Nephron progenitor cell (in vitro differentiated cells): ENCODE results near the gene DHX15.

Experiments
- DNase-seq: peaks from one replicate; pipeline ENCODE4 v3.0.0; 2021
- H3K27ac Mint-ChIP-seq: 2 replicates; pipeline ENCODE4 v1.8.0; 2021; ENCODE audit warnings: mild to moderate bottlenecking, moderate library complexity, mixed read lengths
- H3K27me3 Mint-ChIP-seq: 2 replicates; pipeline ENCODE4 v1.8.0; 2021; ENCODE audit warnings: mild to moderate bottlenecking, low read depth, mixed read lengths; ENCODE audit not compliant: poor library complexity
- H3K36me3 Mint-ChIP-seq: 2 replicates; pipeline ENCODE4 v1.8.0; 2021; ENCODE audit warnings: low read depth, mixed read lengths
- H3K4me1 Mint-ChIP-seq: 2 replicates; pipeline ENCODE4 v1.8.0; 2021; ENCODE audit warnings: mixed read lengths
- H3K4me3 Mint-ChIP-seq: 2 replicates; pipeline ENCODE4 v1.8.0; 2021; ENCODE audit warnings: mild to moderate bottlenecking, moderate library complexity, mixed read lengths
- H3K9me3 Mint-ChIP-seq: 2 replicates; pipeline ENCODE4 v1.8.0; 2021; ENCODE audit warnings: mild to moderate bottlenecking, moderate library complexity, mixed read lengths
- TF ChIP-seq, protein P1 (sequence below): fragments of 200-600 bp; sonication (generic); IDR thresholded peaks from 2 replicates; pipeline ENCODE4 v1.5.0; 2021; ENCODE audit warnings: antibody characterized with exemption

Gene DHX15

DNA sequence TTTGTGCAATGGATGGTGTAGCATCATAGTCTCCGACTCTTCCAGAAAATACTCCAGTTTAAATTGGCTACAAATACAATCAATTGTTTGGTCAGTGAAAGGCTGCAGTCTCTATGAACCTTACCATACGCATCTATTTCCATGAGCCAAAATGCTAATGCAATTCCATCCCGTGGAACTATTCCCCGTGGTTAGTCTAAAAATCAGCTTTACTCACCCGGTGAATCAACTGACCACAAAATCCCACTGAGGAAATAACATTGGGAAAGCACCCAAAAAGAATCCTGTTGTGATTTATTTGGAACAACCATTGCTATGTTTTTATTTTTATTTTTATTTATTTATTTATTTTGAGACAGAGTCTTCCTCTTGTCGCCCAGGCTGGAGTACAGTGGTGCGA lies 87.1 kb downstream of the DHX15 start:
- no peaks in the 10 kb centered on the region for H3K36me3 Mint-ChIP-seq
- peaks cover 4% of the 10 kb centered on the region for H3K9me3 Mint-ChIP-seq
- peaks cover 37% of the 10 kb centered on the region for H3K27me3 Mint-ChIP-seq
- no peak for DNase-seq
- H3K4me3 Mint-ChIP-seq: no peak overlapping the region
- no peak overlapping the region for H3K27ac Mint-ChIP-seq
- no peaks in the 10 kb centered on the region for H3K4me1 Mint-ChIP-seq
- TF ChIP-seq, protein P1, sequence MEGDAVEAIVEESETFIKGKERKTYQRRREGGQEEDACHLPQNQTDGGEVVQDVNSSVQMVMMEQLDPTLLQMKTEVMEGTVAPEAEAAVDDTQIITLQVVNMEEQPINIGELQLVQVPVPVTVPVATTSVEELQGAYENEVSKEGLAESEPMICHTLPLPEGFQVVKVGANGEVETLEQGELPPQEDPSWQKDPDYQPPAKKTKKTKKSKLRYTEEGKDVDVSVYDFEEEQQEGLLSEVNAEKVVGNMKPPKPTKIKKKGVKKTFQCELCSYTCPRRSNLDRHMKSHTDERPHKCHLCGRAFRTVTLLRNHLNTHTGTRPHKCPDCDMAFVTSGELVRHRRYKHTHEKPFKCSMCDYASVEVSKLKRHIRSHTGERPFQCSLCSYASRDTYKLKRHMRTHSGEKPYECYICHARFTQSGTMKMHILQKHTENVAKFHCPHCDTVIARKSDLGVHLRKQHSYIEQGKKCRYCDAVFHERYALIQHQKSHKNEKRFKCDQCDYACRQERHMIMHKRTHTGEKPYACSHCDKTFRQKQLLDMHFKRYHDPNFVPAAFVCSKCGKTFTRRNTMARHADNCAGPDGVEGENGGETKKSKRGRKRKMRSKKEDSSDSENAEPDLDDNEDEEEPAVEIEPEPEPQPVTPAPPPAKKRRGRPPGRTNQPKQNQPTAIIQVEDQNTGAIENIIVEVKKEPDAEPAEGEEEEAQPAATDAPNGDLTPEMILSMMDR: no peak

DNA sequence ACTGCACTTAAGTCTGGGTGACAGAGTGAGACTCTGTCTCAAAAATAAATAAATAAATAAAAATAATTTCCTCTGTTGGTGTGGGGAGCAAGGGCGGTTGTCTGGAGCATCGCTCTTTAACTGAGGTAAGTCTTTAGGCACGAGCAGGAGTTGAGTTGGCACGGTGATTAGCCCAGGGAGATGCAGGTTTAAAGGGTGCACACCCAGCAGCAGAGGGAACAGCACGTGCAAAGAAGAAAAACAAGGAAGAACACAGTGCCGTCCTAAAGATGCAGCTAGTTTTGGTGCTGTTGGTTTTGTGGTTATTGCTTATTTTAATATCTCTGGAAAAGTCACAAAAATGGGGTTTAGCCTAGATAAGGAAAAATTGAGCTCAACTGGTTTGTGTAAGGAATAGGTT lies 87.8 kb downstream of the DHX15 start:
- DNase-seq: no peak
- Mint-ChIP-seq H3K9me3 (peaks cover 4% of the 10 kb centered on the region), H3K36me3 (no peaks in the 10 kb centered on the region), H3K27ac (no peak overlapping the region), H3K27me3 (peaks cover 32% of the 10 kb centered on the region), H3K4me1 (no peaks in the 10 kb centered on the region), H3K4me3 (no peak overlapping the region)
- TF ChIP-seq, protein P1: no peak

DNA sequence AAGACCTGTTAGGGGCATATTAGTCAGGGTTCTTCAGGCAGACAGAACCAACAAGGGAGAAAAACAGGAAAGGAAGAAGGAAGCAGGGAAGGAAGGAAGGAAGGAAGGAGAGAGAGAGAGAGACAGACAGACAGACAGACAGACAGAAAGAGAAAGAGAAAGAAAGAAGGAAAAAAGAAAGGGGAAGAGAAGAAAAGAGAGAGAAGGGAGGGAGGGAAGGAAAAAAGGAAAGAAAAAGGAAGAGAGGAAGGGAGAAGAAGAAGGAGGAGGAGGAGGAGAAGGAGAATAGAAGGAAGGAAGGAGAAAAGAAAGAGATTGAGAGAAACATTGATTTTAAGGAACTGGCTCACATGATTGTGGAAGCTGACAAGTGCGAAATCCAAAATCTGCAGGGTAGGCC lies 89.0 kb downstream of the DHX15 start:
- Mint-ChIP-seq H3K27ac (no peak overlapping the region), H3K4me1 (no peaks in the 10 kb centered on the region), H3K9me3 (peaks cover 4% of the 10 kb centered on the region), H3K36me3 (no peaks in the 10 kb centered on the region), H3K27me3 (peaks cover 24% of the 10 kb centered on the region), H3K4me3 (no peak overlapping the region)
- TF ChIP-seq, protein P1: no peak
- no peak for DNase-seq

DNA sequence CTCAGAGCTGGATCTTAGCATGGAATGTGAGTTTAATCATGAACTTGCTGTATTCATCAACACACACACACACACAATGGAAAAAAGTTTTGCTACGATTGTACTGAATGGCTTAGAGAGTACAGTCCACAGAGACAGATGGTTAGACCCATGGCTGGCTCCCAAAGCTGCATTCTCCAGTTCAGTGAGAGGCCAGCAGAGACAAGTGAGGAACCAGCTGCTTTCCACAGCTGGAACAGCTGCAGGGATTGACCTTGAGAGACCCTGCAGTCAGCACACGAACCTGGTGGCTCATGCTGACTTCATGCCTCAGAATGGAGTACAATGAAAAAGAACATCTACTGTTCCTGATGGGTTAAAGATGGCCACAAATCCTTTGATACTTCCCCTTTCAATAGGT lies 94.5 kb downstream of the DHX15 start:
- H3K27ac Mint-ChIP-seq: no peak overlapping the region
- H3K27me3 Mint-ChIP-seq: peaks cover 14% of the 10 kb centered on the region
- no peaks in the 10 kb centered on the region for H3K4me1 Mint-ChIP-seq

DNA sequence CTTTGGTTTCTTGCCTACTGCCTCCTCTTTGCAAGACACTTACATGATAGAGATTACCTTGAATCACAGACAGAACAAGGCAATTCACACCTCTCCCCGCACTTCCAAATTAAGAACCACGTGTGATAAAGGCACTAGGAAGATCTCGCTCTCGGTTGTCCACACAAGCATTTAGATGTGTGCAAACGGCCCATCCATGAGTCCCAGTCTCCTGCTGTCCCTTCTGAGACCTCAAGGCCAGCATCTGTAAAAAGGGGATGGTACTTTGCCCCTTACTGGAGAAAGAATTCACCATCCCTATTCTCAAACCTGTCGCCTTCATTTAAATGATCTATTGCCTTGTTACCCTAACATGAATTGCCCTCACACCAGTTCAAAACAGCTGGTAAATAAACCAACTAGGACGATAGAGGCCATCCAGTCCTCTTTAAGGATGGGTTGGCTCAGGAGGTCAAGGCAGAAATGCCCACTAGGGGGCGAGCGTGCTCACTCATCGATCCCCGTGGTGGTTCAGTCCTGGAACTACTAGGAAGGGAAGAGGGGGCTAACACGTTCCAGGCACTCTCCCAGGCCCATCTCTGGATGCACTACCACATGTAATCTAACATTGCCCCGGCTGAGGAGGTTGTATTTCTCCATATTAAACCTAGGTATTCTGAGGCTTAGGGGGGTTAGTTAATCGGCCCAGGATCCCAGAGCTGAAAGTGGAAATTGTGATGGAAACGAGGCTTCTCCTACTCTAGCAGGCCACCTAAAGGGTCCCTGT lies 95.8 kb downstream of the DHX15 start:
- Mint-ChIP-seq H3K27me3 (peaks cover 10% of the 10 kb centered on the region), H3K36me3 (no peaks in the 10 kb centered on the region), H3K9me3 (peaks cover 3% of the 10 kb centered on the region), H3K27ac (no peak overlapping the region), H3K4me1 (no peaks in the 10 kb centered on the region), H3K4me3 (no peak overlapping the region)
- peak; percentile 90 for DNase-seq
- TF ChIP-seq, protein P1: peak; percentile 87

More for the DNA sequence above, 94.5 kb downstream of the DHX15 start:
- Mint-ChIP-seq H3K9me3 (peaks cover 4% of the 10 kb centered on the region), H3K36me3 (no peaks in the 10 kb centered on the region), H3K4me3 (no peak overlapping the region)
- DNase-seq: no peak
- TF ChIP-seq, protein P1: no peak

DNA sequence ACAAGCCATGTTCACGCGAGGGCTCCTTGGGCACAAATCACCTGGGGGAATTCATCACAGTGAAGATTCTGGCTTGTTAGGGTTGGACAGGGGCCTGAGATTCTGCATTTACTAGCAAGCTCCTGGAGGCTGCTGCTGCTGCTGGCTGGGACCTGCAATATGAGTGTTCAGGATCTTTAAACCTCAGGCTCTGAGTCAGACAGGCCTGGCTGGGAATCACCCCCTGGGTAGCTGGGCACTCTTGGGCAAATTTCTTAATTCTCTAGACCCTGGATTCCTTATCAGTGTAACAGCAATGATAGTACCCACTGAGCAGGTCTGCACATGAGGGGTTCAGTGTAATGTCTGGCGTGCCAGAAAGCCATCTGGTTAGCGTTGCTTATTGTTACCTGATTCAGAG lies 101.5 kb downstream of the DHX15 start:
- Mint-ChIP-seq H3K9me3 (no peaks in the 10 kb centered on the region), H3K36me3 (no peaks in the 10 kb centered on the region), H3K27me3 (peaks cover 5% of the 10 kb centered on the region), H3K4me1 (peaks cover 2% of the 10 kb centered on the region), H3K4me3 (no peak overlapping the region), H3K27ac (no peak overlapping the region)
- TF ChIP-seq, protein P1: no peak
- DNase-seq: no peak
